ENCODE results near the gene ALDOC. TPM values are rescaled to one million over a fixed set of nuclear protein-coding genes. Genes with fewer than 3 reads are reported as not detected.
A peak's percentile ranks its signal among the peaks of the same experiment; 100 is the strongest.

The ALDOC gene
- total and polyA plus RNA-seq, 10 of the 15 experiments (the other 5 are each of a cell fraction or from before 2014, with no cell fraction given), result 16.0 to 268 (median 78.2) TPM

DNA sequence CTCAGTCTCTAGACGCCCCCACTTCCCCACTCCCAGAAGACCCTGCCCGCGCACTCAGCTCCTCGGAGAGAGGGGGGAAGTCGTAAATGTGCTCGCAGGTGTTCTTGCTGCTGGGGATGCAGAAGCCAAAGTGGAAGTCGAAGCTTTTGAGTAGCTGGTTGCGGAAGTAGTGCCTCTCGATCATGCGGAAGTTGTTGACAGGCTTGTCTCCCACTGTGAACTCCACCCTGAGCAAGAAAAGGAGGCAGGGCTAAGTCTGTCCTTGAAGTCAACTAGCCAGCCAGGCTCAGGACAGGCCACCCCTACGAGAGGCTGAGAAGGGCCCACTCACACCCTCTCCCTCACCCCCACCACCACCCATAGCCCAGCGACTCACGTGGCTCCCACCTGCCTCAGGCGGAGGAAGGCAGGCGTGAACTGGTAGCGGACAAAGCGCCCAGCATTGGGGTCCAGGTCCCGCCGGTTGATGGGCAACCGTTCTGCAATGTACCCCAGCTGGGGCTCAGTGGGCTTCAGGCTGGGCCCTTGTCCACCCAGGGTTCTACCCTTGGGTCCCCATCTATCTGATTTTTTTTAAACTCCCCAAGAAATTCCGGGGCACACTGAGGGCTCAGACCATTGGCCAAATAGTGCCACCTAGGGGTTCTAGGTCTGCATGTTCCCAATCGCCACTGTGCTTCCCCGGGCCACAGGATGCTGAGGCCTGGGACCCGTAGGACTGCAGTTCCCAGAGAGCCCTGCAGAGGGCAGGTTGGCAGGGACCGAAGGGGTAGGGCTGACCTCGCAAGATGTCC lies 28.9 kb downstream of the ALDOC start (continued):
- TF ChIP-seq, protein P1, sequence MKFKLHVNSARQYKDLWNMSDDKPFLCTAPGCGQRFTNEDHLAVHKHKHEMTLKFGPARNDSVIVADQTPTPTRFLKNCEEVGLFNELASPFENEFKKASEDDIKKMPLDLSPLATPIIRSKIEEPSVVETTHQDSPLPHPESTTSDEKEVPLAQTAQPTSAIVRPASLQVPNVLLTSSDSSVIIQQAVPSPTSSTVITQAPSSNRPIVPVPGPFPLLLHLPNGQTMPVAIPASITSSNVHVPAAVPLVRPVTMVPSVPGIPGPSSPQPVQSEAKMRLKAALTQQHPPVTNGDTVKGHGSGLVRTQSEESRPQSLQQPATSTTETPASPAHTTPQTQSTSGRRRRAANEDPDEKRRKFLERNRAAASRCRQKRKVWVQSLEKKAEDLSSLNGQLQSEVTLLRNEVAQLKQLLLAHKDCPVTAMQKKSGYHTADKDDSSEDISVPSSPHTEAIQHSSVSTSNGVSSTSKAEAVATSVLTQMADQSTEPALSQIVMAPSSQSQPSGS (IDR thresholded peaks at IDR 0.05; ENCODE audit: low read length), result no peak

DNA sequence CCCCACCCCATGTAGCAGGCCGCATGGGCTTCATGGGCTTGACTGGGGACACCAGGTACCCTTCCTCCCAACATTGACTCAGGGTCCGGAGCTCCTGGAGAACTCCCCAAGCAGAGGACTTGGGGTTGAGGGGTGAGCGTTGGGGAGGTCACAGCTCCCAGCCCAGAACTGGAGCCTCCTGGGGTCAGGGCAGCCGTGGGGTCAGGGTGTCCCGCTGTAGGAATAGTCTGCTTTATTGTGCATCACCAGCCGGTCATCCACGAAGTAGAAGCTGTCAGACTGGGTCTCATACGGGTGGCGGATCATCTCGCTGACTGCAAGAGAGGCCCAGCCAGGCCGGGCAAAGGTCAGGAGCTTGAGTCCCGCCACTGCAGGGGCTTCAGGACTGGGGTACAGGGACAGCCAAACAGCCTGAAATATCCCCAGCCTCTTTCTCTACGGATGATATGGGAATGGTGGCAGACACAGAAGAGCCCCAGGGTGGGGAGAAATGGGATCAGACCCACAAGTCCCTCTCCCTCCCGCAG lies 29.5 kb downstream of the ALDOC start:
- Histone ChIP-seq H2AFZ (ENCODE audit: control insufficient read depth, low read depth, low read length) (peak overlapping the region; percentile 76; the same call in 1 of the 2 replicates), H3K4me3 (peak overlapping the region; percentile 98; the same call in 1 of the 2 replicates), H4K20me1 (ENCODE audit: control insufficient read depth, insufficient read depth) (no peaks in the 10 kb centered on the region), H3K27me3 (replicated peaks in 1 of 2; ENCODE audit: control insufficient read depth in 2 of 2, insufficient read depth in 2 of 2, low read length in 1 of 2) (no peaks in the 10 kb centered on the region), H3K36me3 (ENCODE audit: control insufficient read depth in 2 of 2, insufficient read depth in 2 of 2, low read length in 1 of 2) (peaks cover 2 to 3% of the 10 kb centered on the region in 2 experiments; a peak in 1 of 4 replicates), H3K79me2 (ENCODE audit: control insufficient read depth, insufficient read depth, low read length) (peaks cover 47% of the 10 kb centered on the region), H3K4me2 (ENCODE audit: control insufficient read depth, insufficient read depth) (peak overlapping the region; percentile 97), H3K9me3 (replicated peaks; ENCODE audit: control insufficient read depth, insufficient read depth, low read length) (no peaks in the 10 kb centered on the region), H3K4me1 (ENCODE audit: control insufficient read depth, insufficient read depth, low read length) (peaks cover 38% of the 10 kb centered on the region), H3K9ac (ENCODE audit: control insufficient read depth, insufficient read depth, low read length) (peak overlapping the region; percentile 57; the same call in 1 of the 2 replicates), H3K27ac (ENCODE audit: control insufficient read depth, insufficient read depth) (peak overlapping the region; percentile 73)
- POLR2A ChIA-PET, result interaction anchor here (0.8 to 9.1 kb wide), 7 partner anchors 11 to 173 kb away, joined by 3 to 148 read pairs (median 4); partner anchors contain the start of genes ALDOC, PIGS and RPL23A
- WGBS (ENCODE audit: insufficient coverage, insufficient replicate concordance, low lambda C conversion rate, missing lambda C conversion rate), result 92% methylated on average over 14 of the region's 14 CpGs
- intact Hi-C loops (cut with micrococcal nuclease; ENCODE audit: unreplicated experiment) (loop anchor here (10.0 kb wide), 2 partner anchors 102 to 172 kb away; partner anchors contain the start of genes SARM1 and VTN), in situ Hi-C loops (cut with MboI) (loop anchor here (5.0 to 10.0 kb wide), 2 partner anchors 50 to 172 kb away; partner anchors contain the start of genes SARM1 and VTN)
- no peak for ATAC-seq
- DNase-seq (ENCODE audit: low read depth, low spot score), result no peak
- SMC1A ChIA-PET (ENCODE audit: uncharacterized antibody, unreplicated experiment), result interaction anchor here (1.0 to 6.1 kb wide), 9 partner anchors 22 to 66 kb away, joined by 3 to 89 read pairs (median 5); partner anchors contain the start of gene PIGS
- BruUV-seq (replicated peaks), result TSS peak; percentile 61
- CTCF ChIA-PET, result interaction anchor here (0.6 to 13.9 kb wide), 24 partner anchors 10 to 968 kb away, joined by 3 to 316 read pairs (median 3); partner anchors contain the start of genes ALDOC, IFT20, PIGS and RSKR
- RAD21 ChIA-PET (ENCODE audit: unreplicated experiment), result interaction anchor here (0.8 to 8.3 kb wide), 10 partner anchors 11 to 173 kb away, joined by 3 to 102 read pairs (median 6); partner anchors contain the start of genes ALDOC, PIGS and RPL23A
- no peak for FAIRE-seq
- TF ChIP-seq, protein P2, sequence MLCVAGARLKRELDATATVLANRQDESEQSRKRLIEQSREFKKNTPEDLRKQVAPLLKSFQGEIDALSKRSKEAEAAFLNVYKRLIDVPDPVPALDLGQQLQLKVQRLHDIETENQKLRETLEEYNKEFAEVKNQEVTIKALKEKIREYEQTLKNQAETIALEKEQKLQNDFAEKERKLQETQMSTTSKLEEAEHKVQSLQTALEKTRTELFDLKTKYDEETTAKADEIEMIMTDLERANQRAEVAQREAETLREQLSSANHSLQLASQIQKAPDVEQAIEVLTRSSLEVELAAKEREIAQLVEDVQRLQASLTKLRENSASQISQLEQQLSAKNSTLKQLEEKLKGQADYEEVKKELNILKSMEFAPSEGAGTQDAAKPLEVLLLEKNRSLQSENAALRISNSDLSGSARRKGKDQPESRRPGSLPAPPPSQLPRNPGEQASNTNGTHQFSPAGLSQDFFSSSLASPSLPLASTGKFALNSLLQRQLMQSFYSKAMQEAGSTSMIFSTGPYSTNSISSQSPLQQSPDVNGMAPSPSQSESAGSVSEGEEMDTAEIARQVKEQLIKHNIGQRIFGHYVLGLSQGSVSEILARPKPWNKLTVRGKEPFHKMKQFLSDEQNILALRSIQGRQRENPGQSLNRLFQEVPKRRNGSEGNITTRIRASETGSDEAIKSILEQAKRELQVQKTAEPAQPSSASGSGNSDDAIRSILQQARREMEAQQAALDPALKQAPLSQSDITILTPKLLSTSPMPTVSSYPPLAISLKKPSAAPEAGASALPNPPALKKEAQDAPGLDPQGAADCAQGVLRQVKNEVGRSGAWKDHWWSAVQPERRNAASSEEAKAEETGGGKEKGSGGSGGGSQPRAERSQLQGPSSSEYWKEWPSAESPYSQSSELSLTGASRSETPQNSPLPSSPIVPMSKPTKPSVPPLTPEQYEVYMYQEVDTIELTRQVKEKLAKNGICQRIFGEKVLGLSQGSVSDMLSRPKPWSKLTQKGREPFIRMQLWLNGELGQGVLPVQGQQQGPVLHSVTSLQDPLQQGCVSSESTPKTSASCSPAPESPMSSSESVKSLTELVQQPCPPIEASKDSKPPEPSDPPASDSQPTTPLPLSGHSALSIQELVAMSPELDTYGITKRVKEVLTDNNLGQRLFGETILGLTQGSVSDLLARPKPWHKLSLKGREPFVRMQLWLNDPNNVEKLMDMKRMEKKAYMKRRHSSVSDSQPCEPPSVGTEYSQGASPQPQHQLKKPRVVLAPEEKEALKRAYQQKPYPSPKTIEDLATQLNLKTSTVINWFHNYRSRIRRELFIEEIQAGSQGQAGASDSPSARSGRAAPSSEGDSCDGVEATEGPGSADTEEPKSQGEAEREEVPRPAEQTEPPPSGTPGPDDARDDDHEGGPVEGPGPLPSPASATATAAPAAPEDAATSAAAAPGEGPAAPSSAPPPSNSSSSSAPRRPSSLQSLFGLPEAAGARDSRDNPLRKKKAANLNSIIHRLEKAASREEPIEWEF (IDR thresholded peaks at IDR 0.05; ENCODE audit: insufficient replicate concordance, low read depth, low read length), result no peak
- no peak for TF ChIP-seq JUNB (IDR thresholded peaks at IDR 0.05)
- no peak for TF ChIP-seq ESRRA (IDR thresholded peaks at IDR 0.05; ENCODE audit: low read length)
- no peak for TF ChIP-seq IKZF1 (conservative IDR thresholded peaks at IDR 0.05)
- TF ChIP-seq HDAC6 (IDR thresholded peaks at IDR 0.05; ENCODE audit: unreplicated experiment), result no peak
- TF ChIP-seq, protein P3, sequence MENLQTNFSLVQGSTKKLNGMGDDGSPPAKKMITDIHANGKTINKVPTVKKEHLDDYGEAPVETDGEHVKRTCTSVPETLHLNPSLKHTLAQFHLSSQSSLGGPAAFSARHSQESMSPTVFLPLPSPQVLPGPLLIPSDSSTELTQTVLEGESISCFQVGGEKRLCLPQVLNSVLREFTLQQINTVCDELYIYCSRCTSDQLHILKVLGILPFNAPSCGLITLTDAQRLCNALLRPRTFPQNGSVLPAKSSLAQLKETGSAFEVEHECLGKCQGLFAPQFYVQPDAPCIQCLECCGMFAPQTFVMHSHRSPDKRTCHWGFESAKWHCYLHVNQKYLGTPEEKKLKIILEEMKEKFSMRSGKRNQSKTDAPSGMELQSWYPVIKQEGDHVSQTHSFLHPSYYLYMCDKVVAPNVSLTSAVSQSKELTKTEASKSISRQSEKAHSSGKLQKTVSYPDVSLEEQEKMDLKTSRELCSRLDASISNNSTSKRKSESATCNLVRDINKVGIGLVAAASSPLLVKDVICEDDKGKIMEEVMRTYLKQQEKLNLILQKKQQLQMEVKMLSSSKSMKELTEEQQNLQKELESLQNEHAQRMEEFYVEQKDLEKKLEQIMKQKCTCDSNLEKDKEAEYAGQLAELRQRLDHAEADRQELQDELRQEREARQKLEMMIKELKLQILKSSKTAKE (IDR thresholded peaks at IDR 0.05; ENCODE audit: low read depth, poor library complexity, severe bottlenecking), result no peak
- TF ChIP-seq, protein P1 (IDR thresholded peaks at IDR 0.05; ENCODE audit: low read length), result no peak
- no peak for TF ChIP-seq RUNX3 (IDR thresholded peaks at IDR 0.05; ENCODE audit: low read length)
